CD14-positive monocyte (primary cell): ENCODE data around the gene CYP4V2. TPM values are rescaled to one million over a fixed set of nuclear protein-coding genes. Genes with fewer than 3 reads are reported as not detected.

Experiments
- DNase-seq, 3 donors: peaks; one replicate each; pipeline ENCODE4 v3.0.0-alpha.2; 2011 to 2022
- H2AFZ ChIP-seq: 2 replicates; pipeline ENCODE4 v1.6.0; 2012; ENCODE audit warnings: mild to moderate bottlenecking, low read depth, low read length, inconsistent platforms; ENCODE audit not compliant: insufficient read depth, poor library complexity, severe bottlenecking
- H3K27ac ChIP-seq, 2 donors: 1 replicate in 1 of 2; 2 replicates in 1 of 2; pipeline ENCODE4 v1.5.1; 2012 to 2013; ENCODE audit warnings: low read length in 2 of 2, control low read depth in 1 of 2, inconsistent platforms in 1 of 2, low read depth in 1 of 2, mild to moderate bottlenecking in 1 of 2
- H3K27me3 ChIP-seq, 2 donors: one replicate each; pipeline versions ENCODE4 v1.6.0 to v1.6.1; 2011 to 2013; ENCODE audit warnings: low read length in 2 of 2; ENCODE audit not compliant: control insufficient read depth in 2 of 2, insufficient read depth in 2 of 2
- H3K36me3 ChIP-seq, 2 donors: replicated peaks in 1 of 2; 1 replicate in 1 of 2; 2 replicates in 1 of 2; pipeline versions ENCODE4 v1.5.1 to v1.6.1; 2012 to 2013; ENCODE audit warnings: low read length in 2 of 2, control low read depth in 1 of 2, inconsistent platforms in 1 of 2, mild to moderate bottlenecking in 1 of 2; ENCODE audit not compliant: insufficient read depth in 2 of 2, control insufficient read depth in 1 of 2
- H3K4me1 ChIP-seq, 2 donors: 1 replicate in 1 of 2; 2 replicates in 1 of 2; pipeline versions ENCODE4 v1.5.1 to v1.6.1; 2012 to 2013; ENCODE audit warnings: low read length in 2 of 2, control low read depth in 1 of 2, inconsistent platforms in 1 of 2, mild to moderate bottlenecking in 1 of 2, moderate library complexity in 1 of 2; ENCODE audit not compliant: insufficient read depth in 2 of 2, control insufficient read depth in 1 of 2
- H3K4me2 ChIP-seq: replicated peaks from 2 replicates; pipeline ENCODE3; 2012; ENCODE audit warnings: low read length, moderate library complexity, mild to moderate bottlenecking; ENCODE audit not compliant: poor library complexity, severe bottlenecking; ENCODE audit errors: extremely low read depth
- H3K4me3 ChIP-seq, 3 experiments: fragments of 200-600 bp in 1 of 3; sonication (generic) in 1 of 3; replicated peaks in 1 of 3; 1 replicate in 2 of 3; 2 replicates in 1 of 3; pipeline ENCODE4 v1.5.1; 2011 to 2013; ENCODE audit warnings: low read length in 3 of 3, mild to moderate bottlenecking in 3 of 3, control low read depth in 2 of 3, low read depth in 2 of 3, inconsistent platforms in 1 of 3, moderate library complexity in 1 of 3
- H3K79me2 ChIP-seq: 2 replicates; pipeline ENCODE4 v1.6.0; 2012; ENCODE audit warnings: mild to moderate bottlenecking, control low read depth, inconsistent platforms, low read length, moderate library complexity; ENCODE audit not compliant: insufficient read depth
- H3K9ac ChIP-seq: 2 replicates; pipeline ENCODE4 v1.6.0; 2017; ENCODE audit warnings: low read length, mild to moderate bottlenecking; ENCODE audit not compliant: insufficient read depth, poor library complexity, severe bottlenecking
- H3K9me3 ChIP-seq, 2 donors: replicated peaks in 1 of 2; 1 replicate in 1 of 2; 2 replicates in 1 of 2; pipeline versions ENCODE4 v1.5.1 to v1.6.1; 2012 to 2013; ENCODE audit warnings: low read length in 2 of 2, control low read depth in 1 of 2; ENCODE audit not compliant: control insufficient read depth in 1 of 2, insufficient read depth in 1 of 2
- H4K20me1 ChIP-seq: 2 replicates; pipeline ENCODE4 v1.6.0; 2012; ENCODE audit warnings: mild to moderate bottlenecking, low read length, control low read depth, moderate library complexity; ENCODE audit not compliant: insufficient read depth
- H3K27ac Mint-ChIP-seq, 7 donors: one replicate each; pipeline ENCODE4 v1.8.0; 2020; ENCODE audit warnings: mild to moderate bottlenecking in 7 of 7, mixed read lengths in 7 of 7, moderate library complexity in 6 of 7, inconsistent platforms in 2 of 7
- H3K27me3 Mint-ChIP-seq, 3 donors: one replicate each; pipeline ENCODE4 v1.8.0; 2021 to 2022; ENCODE audit warnings: low read depth in 3 of 3, mild to moderate bottlenecking in 3 of 3, mixed read lengths in 3 of 3, moderate library complexity in 3 of 3, inconsistent platforms in 1 of 3
- H3K36me3 Mint-ChIP-seq, 2 donors: one replicate each; pipeline ENCODE4 v1.8.0; 2020; ENCODE audit warnings: mixed read lengths in 2 of 2, inconsistent platforms in 1 of 2, mild to moderate bottlenecking in 1 of 2
- H3K4me1 Mint-ChIP-seq: one replicate; pipeline ENCODE4 v1.8.0; 2020; ENCODE audit warnings: mild to moderate bottlenecking, mixed read lengths
- H3K4me3 Mint-ChIP-seq, 2 donors: one replicate each; pipeline ENCODE4 v1.8.0; 2020; ENCODE audit warnings: mild to moderate bottlenecking in 2 of 2, mixed read lengths in 2 of 2, moderate library complexity in 1 of 2
- H3K9me3 Mint-ChIP-seq, 7 donors: one replicate each; pipeline ENCODE4 v1.8.0; 2020 to 2022; ENCODE audit warnings: mixed read lengths in 7 of 7, mild to moderate bottlenecking in 6 of 7, moderate library complexity in 6 of 7, inconsistent platforms in 2 of 7
- WGBS: methylation state at CpG from one replicate; pipeline ENCODE4 v1.1.5; 2013; ENCODE audit warnings: missing lambda C conversion rate; ENCODE audit not compliant: insufficient coverage; 5-methylcytosine and 5-hydroxymethylcytosine counted together
- intact Hi-C, 2 donors: fragments of 100-400 bp; cut with micrococcal nuclease; formaldehyde crosslinking; loops; one replicate each; pipeline versions ENCODE4 v1.15.0 to v1.15.1; 2023
- polyA plus RNA-seq, 3 donors: library from polyadenylated mRNA; depleted of rRNA in 1 of 3; unstranded in 2 of 3; stranded (reverse) in 1 of 3; fragments of 300-500 nt in 2 of 3; fragments of >200 nt in 1 of 3; fragmentation: Illumina TruSeq in 2 of 3; gene quantifications; 1 replicate in 2 of 3; 2 replicates in 1 of 3; pipeline ENCODE4 v1.2.3, GENCODE V29; 2012 to 2021
- TF ChIP-seq, protein P1 (sequence below): fragments of 200-600 bp; IDR thresholded peaks from one replicate; pipeline ENCODE4 v1.8.0; 2022; ENCODE audit warnings: antibody characterized with exemption, mild to moderate bottlenecking

CYP4V2 gene
- polyA plus RNA-seq, 3 donors: 6.3 to 10.5 (median 6.3) TPM

DNA sequence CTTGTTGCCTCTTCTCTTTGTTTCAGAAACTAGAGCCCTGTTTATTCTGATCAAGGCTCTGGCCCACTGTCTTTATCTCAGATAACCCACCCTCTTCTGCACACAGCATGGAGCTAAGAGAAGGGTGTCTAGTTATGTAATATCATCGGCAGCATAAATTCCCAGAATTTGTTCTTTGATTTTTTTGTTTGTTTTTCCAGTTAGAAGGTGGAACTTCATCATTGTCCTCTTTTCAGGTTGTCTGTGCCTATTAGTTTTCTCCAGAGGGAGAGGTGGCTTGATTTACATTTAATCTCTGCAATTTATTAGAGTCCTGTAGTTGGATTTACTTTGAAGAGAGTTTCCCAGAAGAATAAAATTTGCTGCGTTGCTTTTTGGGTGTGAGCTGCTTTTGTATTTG, 59.4 kb downstream of the CYP4V2 start:
- WGBS: no CpG with 5 or more reads among the region's 2 CpGs
- TF ChIP-seq, protein P1, sequence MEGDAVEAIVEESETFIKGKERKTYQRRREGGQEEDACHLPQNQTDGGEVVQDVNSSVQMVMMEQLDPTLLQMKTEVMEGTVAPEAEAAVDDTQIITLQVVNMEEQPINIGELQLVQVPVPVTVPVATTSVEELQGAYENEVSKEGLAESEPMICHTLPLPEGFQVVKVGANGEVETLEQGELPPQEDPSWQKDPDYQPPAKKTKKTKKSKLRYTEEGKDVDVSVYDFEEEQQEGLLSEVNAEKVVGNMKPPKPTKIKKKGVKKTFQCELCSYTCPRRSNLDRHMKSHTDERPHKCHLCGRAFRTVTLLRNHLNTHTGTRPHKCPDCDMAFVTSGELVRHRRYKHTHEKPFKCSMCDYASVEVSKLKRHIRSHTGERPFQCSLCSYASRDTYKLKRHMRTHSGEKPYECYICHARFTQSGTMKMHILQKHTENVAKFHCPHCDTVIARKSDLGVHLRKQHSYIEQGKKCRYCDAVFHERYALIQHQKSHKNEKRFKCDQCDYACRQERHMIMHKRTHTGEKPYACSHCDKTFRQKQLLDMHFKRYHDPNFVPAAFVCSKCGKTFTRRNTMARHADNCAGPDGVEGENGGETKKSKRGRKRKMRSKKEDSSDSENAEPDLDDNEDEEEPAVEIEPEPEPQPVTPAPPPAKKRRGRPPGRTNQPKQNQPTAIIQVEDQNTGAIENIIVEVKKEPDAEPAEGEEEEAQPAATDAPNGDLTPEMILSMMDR: no peak
- peaks cover 1 to 2% (median 1%) of the 10 kb centered on the region in 3 donors for H3K27me3 Mint-ChIP-seq
- DNase-seq: no peak
- H3K4me2 ChIP-seq: no peak overlapping the region
- intact Hi-C loops: no loop called here
- no peaks in the 10 kb centered on the region for H3K36me3 ChIP-seq
- H3K4me1 Mint-ChIP-seq: no peaks in the 10 kb centered on the region
- no peak overlapping the region for H3K9ac ChIP-seq
- H3K79me2 ChIP-seq: no peaks in the 10 kb centered on the region
- no peak overlapping the region for H3K4me3 Mint-ChIP-seq
- H3K4me3 ChIP-seq: no peak overlapping the region
- H2AFZ ChIP-seq: no peak overlapping the region
- H3K9me3 Mint-ChIP-seq: peaks cover 4 to 15% (median 10%) of the 10 kb centered on the region in 7 donors
- no peak overlapping the region for H3K27ac ChIP-seq
- no peaks in the 10 kb centered on the region for H3K27me3 ChIP-seq
- no peaks in the 10 kb centered on the region for H3K4me1 ChIP-seq
- H3K27ac Mint-ChIP-seq: no peak overlapping the region
- H3K9me3 ChIP-seq: no peaks in the 10 kb centered on the region
- no peaks in the 10 kb centered on the region for H3K36me3 Mint-ChIP-seq
- no peaks in the 10 kb centered on the region for H4K20me1 ChIP-seq

DNA sequence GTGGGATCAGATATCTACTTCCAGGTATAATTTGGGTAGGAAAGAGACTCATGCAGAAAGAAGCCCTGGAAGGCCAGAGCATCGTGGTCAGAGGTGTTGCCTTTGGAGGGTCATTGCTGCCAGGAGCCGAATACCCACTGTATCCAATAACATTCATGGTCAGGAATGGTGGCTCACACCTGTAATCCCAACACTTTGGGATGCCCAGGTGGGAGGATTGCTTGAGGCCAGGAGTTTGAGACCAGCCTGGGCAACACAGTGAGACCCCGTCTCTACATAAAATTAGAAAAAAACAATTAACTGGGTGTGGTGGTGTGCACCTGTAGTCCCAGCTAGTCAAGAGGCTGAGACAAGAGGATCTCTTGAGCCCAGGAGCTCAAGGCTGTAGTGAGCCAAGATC, 63.8 kb downstream of the CYP4V2 start:
- Mint-ChIP-seq H3K27ac (peak overlapping the region in 1 of 7 donors; percentile 53), H3K27me3 (peaks cover 0 to 2% (median under 1%) of the 10 kb centered on the region in 3 donors), H3K4me3 (no peak overlapping the region), H3K9me3 (peaks cover 0 to 6% (median 3%) of the 10 kb centered on the region in 7 donors), H3K4me1 (no peaks in the 10 kb centered on the region), H3K36me3 (no peaks in the 10 kb centered on the region)
- DNase-seq: no peak
- TF ChIP-seq, protein P1: no peak
- H3K36me3 ChIP-seq: no peaks in the 10 kb centered on the region
- intact Hi-C loops: no loop called here
- no peaks in the 10 kb centered on the region for H3K4me1 ChIP-seq
- H3K27me3 ChIP-seq: no peaks in the 10 kb centered on the region
- no peak overlapping the region for H3K9ac ChIP-seq
- H3K9me3 ChIP-seq: no peaks in the 10 kb centered on the region
- H4K20me1 ChIP-seq: no peaks in the 10 kb centered on the region
- H3K27ac ChIP-seq: no peak overlapping the region
- H3K79me2 ChIP-seq: no peaks in the 10 kb centered on the region
- no CpG with 5 or more reads among the region's 3 CpGs for WGBS
- H3K4me2 ChIP-seq: no peak overlapping the region
- no peak overlapping the region for H2AFZ ChIP-seq
- H3K4me3 ChIP-seq: no peak overlapping the region
